H9 (cell line): ENCODE data around the gene TRPM2. TPM values are rescaled to one million over a fixed set of nuclear protein-coding genes. Genes with fewer than 3 reads are reported as not detected.

ENCODE experiments used
- DNase-seq: peaks from one replicate; pipeline ENCODE4 v3.0.0-alpha.2; 2017
- H2AFZ ChIP-seq: one replicate; pipeline ENCODE4 v1.6.1; 2013; ENCODE audit warnings: mild to moderate bottlenecking, low read length, control low read depth, moderate library complexity
- H2AK5ac ChIP-seq: 2 replicates; pipeline ENCODE4 v1.6.1; 2013; ENCODE audit warnings: low read length, control low read depth, mixed read lengths; ENCODE audit not compliant: insufficient read length
- H2BK120ac ChIP-seq: one replicate; pipeline ENCODE4 v1.6.1; 2013; ENCODE audit warnings: low read depth, mild to moderate bottlenecking, low read length, control low read depth, inconsistent platforms; ENCODE audit not compliant: poor library complexity, severe bottlenecking
- H2BK12ac ChIP-seq: 2 replicates; pipeline ENCODE4 v1.6.1; 2013; ENCODE audit warnings: low read length, control low read depth, mixed read lengths, low read depth; ENCODE audit not compliant: insufficient read length
- H2BK15ac ChIP-seq: 2 replicates; pipeline ENCODE4 v1.6.1; 2013; ENCODE audit warnings: low read depth, low read length, control low read depth
- H2BK20ac ChIP-seq: one replicate; pipeline ENCODE4 v1.6.1; 2013; ENCODE audit warnings: low read depth, mild to moderate bottlenecking, low read length, control low read depth, inconsistent platforms; ENCODE audit not compliant: poor library complexity, severe bottlenecking
- H2BK5ac ChIP-seq: 2 replicates; pipeline ENCODE4 v1.6.1; 2013; ENCODE audit warnings: low read length, control low read depth, mixed read lengths; ENCODE audit not compliant: insufficient read length
- H3K14ac ChIP-seq: 2 replicates; pipeline ENCODE4 v1.6.1; 2013; ENCODE audit warnings: low read length, control low read depth; ENCODE audit not compliant: insufficient read depth
- H3K18ac ChIP-seq: 2 replicates; pipeline ENCODE4 v1.6.1; 2013; ENCODE audit warnings: low read depth, mild to moderate bottlenecking, mixed read lengths, low read length, control low read depth; ENCODE audit not compliant: insufficient read length
- H3K23ac ChIP-seq: 2 replicates; pipeline ENCODE4 v1.6.1; 2013; ENCODE audit warnings: low read length, control low read depth, mixed read lengths, low read depth; ENCODE audit not compliant: insufficient read length
- H3K23me2 ChIP-seq: 2 replicates; pipeline ENCODE4 v1.6.1; 2013; ENCODE audit warnings: low read depth, mild to moderate bottlenecking, mixed read lengths, low read length, control low read depth; ENCODE audit not compliant: insufficient read length, poor library complexity, severe bottlenecking
- H3K27ac ChIP-seq: 2 replicates; pipeline ENCODE4 v1.5.1; 2013; ENCODE audit warnings: low read length, control low read depth, mixed read lengths, low read depth; ENCODE audit not compliant: insufficient read length
- H3K27me3 ChIP-seq: 2 replicates; pipeline ENCODE4 v1.6.1; 2013; ENCODE audit warnings: low read length, control low read depth, inconsistent platforms; ENCODE audit not compliant: insufficient read depth
- H3K4ac ChIP-seq: 2 replicates; pipeline ENCODE4 v1.6.1; 2013; ENCODE audit warnings: low read depth, mild to moderate bottlenecking, control low read depth, inconsistent platforms, low read length, moderate library complexity
- H3K4me1 ChIP-seq: 2 replicates; pipeline ENCODE4 v1.6.1; 2013; ENCODE audit warnings: low read length, control low read depth, inconsistent platforms; ENCODE audit not compliant: insufficient read depth
- H3K4me2 ChIP-seq: 2 replicates; pipeline ENCODE4 v1.6.1; 2013; ENCODE audit warnings: low read length, control low read depth, mixed read lengths; ENCODE audit not compliant: insufficient read length, insufficient read depth
- H3K56ac ChIP-seq: 2 replicates; pipeline ENCODE4 v1.6.1; 2013; ENCODE audit warnings: low read depth, mild to moderate bottlenecking, mixed read lengths, low read length, control low read depth; ENCODE audit not compliant: insufficient read length
- H3K79me1 ChIP-seq: 2 replicates; pipeline ENCODE4 v1.6.1; 2013; ENCODE audit warnings: low read depth, mild to moderate bottlenecking, moderate library complexity, low read length, control low read depth, inconsistent platforms; ENCODE audit not compliant: insufficient read depth, poor library complexity, severe bottlenecking
- H3K79me2 ChIP-seq: 2 replicates; pipeline ENCODE4 v1.6.1; 2013; ENCODE audit warnings: low read length, control low read depth, inconsistent platforms; ENCODE audit not compliant: insufficient read depth
- H3K9ac ChIP-seq: 2 replicates; pipeline ENCODE4 v1.6.1; 2013; ENCODE audit warnings: low read length, control low read depth, mixed read lengths; ENCODE audit not compliant: insufficient read length; ENCODE audit errors: extremely low read depth
- H3K9me3 ChIP-seq: one replicate; pipeline ENCODE4 v1.6.1; 2013; ENCODE audit warnings: low read depth, low read length, inconsistent platforms; ENCODE audit not compliant: control insufficient read depth
- H3T11ph ChIP-seq: one replicate; pipeline ENCODE4 v1.6.1; 2013; ENCODE audit warnings: mild to moderate bottlenecking, low read length, control low read depth, inconsistent platforms
- H4K20me1 ChIP-seq: one replicate; pipeline ENCODE4 v1.6.1; 2013; ENCODE audit not compliant: control insufficient read depth, insufficient read length, insufficient read depth
- H4K5ac ChIP-seq: 2 replicates; pipeline ENCODE4 v1.6.1; 2013; ENCODE audit warnings: low read depth, mild to moderate bottlenecking, mixed read lengths, low read length, control low read depth; ENCODE audit not compliant: insufficient read length
- H4K8ac ChIP-seq: replicated peaks from 2 replicates; pipeline ENCODE4 v1.6.1; 2013; ENCODE audit warnings: low read length, control low read depth, mixed read lengths, low read depth; ENCODE audit not compliant: insufficient read length
- H4K91ac ChIP-seq: 2 replicates; pipeline ENCODE4 v1.6.1; 2013; ENCODE audit warnings: low read depth, mild to moderate bottlenecking, moderate library complexity, mixed read lengths, low read length, control low read depth; ENCODE audit not compliant: insufficient read length
- H3K27ac Mint-ChIP-seq, 3 experiments: 2 replicates in 2 of 3; 3 replicates in 1 of 3; pipeline ENCODE4 v1.8.0; 2020 to 2021; ENCODE audit warnings: mixed read lengths in 3 of 3, mild to moderate bottlenecking in 1 of 3, moderate library complexity in 1 of 3
- H3K27me3 Mint-ChIP-seq: 2 replicates; pipeline ENCODE4 v1.8.0; 2021; ENCODE audit warnings: low read depth, mild to moderate bottlenecking, moderate library complexity, mixed read lengths
- H3K36me3 Mint-ChIP-seq, 3 experiments: 2 replicates in 2 of 3; 3 replicates in 1 of 3; pipeline ENCODE4 v1.8.0; 2020 to 2021; ENCODE audit warnings: low read depth in 3 of 3, mixed read lengths in 3 of 3; ENCODE audit not compliant: insufficient read depth in 1 of 3
- H3K4me1 Mint-ChIP-seq, 2 experiments: 2 replicates each; pipeline ENCODE4 v1.8.0; 2020; ENCODE audit warnings: mixed read lengths in 2 of 2
- H3K4me3 Mint-ChIP-seq, 2 experiments: 2 replicates in 1 of 2; 3 replicates in 1 of 2; pipeline ENCODE4 v1.8.0; 2020 to 2021; ENCODE audit warnings: mild to moderate bottlenecking in 2 of 2, mixed read lengths in 2 of 2, moderate library complexity in 1 of 2
- H3K9me3 Mint-ChIP-seq, 2 experiments: 2 replicates in 1 of 2; 3 replicates in 1 of 2; pipeline ENCODE4 v1.8.0; 2020; ENCODE audit warnings: mild to moderate bottlenecking in 2 of 2, mixed read lengths in 2 of 2, moderate library complexity in 1 of 2
- CTCF ChIP-seq: fragments of 200-600 bp; sonication (generic); conservative IDR thresholded peaks from 3 replicates; pipeline ENCODE4 v1.8.0; 2021; ENCODE audit warnings: antibody characterized with exemption, mild to moderate bottlenecking
- WGBS: extraction: QIAGEN DNeasy Blood & Tissue Kit; methylation state at CpG from one replicate; pipeline ENCODE4 v1.1.7; 2013; ENCODE audit warnings: missing lambda C conversion rate, low lambda C conversion rate, mixed read lengths; ENCODE audit not compliant: insufficient read length; ENCODE audit errors: extremely low coverage; 5-methylcytosine and 5-hydroxymethylcytosine counted together
- total RNA-seq: library from RNA; stranded (reverse); gene quantifications from 2 replicates; pipeline ENCODE4 v1.2.1, GENCODE V29; 2021

TRPM2 gene
- total RNA-seq, 1 experiment from 2014 or later = 0.68 TPM

- WGBS = no CpG with 5 or more reads among the region's 28 CpGs
These were observed 42.6 kb upstream of the TRPM2 start for GRCh38 chr21:44310628-44311507.

More at GRCh38 chr21:44310628-44311507, 42.6 kb upstream of the TRPM2 start:
- no peak for DNase-seq
- TF ChIP-seq CTCF = 0 out of 3 replicates have a peak, but pooled peaks have one; percentile 10
- Histone ChIP-seq H4K5ac (no peak overlapping the region), H3K79me1 (no peaks in the 10 kb centered on the region), H3K23me2 (no peaks in the 10 kb centered on the region), H3K79me2 (no peaks in the 10 kb centered on the region), H3K27ac (no peak overlapping the region), H2BK15ac (no peak overlapping the region), H4K8ac (no peak overlapping the region), H2BK12ac (no peak overlapping the region), H4K20me1 (no peaks in the 10 kb centered on the region), H2BK20ac (no peak overlapping the region), H3K27me3 (no peaks in the 10 kb centered on the region), H3K4me1 (no peaks in the 10 kb centered on the region), H2AK5ac (no peak overlapping the region), H2AFZ (no peak overlapping the region), H3K9me3 (no peaks in the 10 kb centered on the region), H3K56ac (no peak overlapping the region), H3K4me2 (no peak overlapping the region), H3K23ac (no peak overlapping the region), H3K4ac (no peak overlapping the region), H3K9ac (no peak overlapping the region), H3K14ac (no peak overlapping the region), H4K91ac (no peak overlapping the region), H2BK120ac (no peak overlapping the region), H3K18ac (no peak overlapping the region), H2BK5ac (no peak overlapping the region), H3T11ph (no peak overlapping the region)
- H3K27ac Mint-ChIP-seq = no peak overlapping the region
- peaks cover 2 to 9% of the 10 kb centered on the region in 2 experiments; a peak in 2 of 4 replicates for H3K4me1 Mint-ChIP-seq
- no peaks in the 10 kb centered on the region for H3K9me3 Mint-ChIP-seq
- H3K27me3 Mint-ChIP-seq = no peaks in the 10 kb centered on the region; the same call in none of the 2 replicates
- peaks cover 7 to 33% (median 29%) of the 10 kb centered on the region in 3 experiments for H3K36me3 Mint-ChIP-seq
- H3K4me3 Mint-ChIP-seq = no peak overlapping the region; a peak in 2 of 5 replicates
